Epidermal melanocyte (primary cell): ENCODE data around the gene PSMA6.

ENCODE experiments used
- DNase-seq: peaks from one replicate; pipeline ENCODE4 v3.0.0; 2011; ENCODE audit warnings: low spot score; ENCODE audit not compliant: insufficient read length

PSMA6 gene

GRCh38 chr14:35365130-35366055 lies 73.2 kb downstream of the PSMA6 start:
- DNase-seq: peak; percentile 50

DNA sequence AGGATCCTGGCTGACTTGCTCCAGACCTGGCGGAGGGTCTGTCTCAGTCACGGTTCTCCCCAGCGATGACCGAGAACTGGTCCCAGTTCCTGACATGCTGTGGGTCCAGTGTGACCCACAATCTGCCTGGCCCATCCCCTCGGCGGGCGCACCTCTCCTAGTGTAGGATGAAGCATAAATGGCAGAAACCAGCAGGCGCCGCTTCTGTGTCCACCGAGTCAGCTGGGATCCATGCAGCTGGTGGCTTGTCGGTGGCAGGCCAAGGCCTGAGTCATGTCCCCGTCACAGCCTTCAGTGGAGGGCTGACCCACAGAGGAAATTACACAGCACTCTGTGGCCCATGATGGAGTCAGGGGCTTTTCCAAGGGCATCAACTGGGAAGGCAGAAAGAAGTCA lies 73.9 kb downstream of the PSMA6 start:
- DNase-seq: no peak

DNA sequence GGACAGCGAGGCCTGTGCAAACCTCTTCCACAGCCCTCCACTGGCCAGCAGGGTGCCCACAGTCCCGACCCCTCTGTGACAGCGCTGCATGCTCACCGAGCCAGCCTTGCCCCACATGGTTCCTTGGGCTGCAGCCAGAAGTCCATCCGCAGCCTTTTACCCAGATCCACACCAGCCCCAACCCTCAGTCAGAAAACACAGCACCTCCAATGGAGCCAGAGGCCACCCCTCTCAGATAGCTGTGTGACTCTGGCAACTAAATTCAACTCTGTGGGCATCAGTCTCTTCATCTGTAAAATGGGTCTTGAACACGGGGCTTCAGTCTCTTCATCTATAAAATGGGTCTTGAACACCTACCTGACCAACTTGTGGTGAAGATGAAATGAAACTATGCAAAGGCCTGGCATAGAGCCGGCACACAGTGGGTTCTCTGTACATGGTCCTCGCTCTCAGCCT lies 74.4 kb downstream of the PSMA6 start:
- no peak for DNase-seq

GRCh38 chr14:35367056-35367372 lies 74.8 kb downstream of the PSMA6 start:
- DNase-seq: no peak
